Ammon's horn (tissue), 1 donor: ENCODE measurements around the gene FKBP7.
"Not testable (repeated sequence)": the region's sequence is repeated elsewhere in the genome, so short reads cannot be mapped to it uniquely, and the experiment has no call there.

Experiments used
- DNase-seq: peaks from one replicate; pipeline ENCODE4 v3.0.0-alpha.2; 2016; ENCODE audit warnings: low spot score

FKBP7 gene

GRCh38 chr2:178449700-178450523 lies 28.5 kb downstream of the FKBP7 start:
- peak; percentile 16 for DNase-seq

- no peak for DNase-seq
Observed at GRCh38 chr2:178448968-178449661, 29.3 kb downstream of the FKBP7 start.

- no peak for DNase-seq
Observed at GRCh38 chr2:178441426-178441825, 37.0 kb downstream of the FKBP7 start.

DNA sequence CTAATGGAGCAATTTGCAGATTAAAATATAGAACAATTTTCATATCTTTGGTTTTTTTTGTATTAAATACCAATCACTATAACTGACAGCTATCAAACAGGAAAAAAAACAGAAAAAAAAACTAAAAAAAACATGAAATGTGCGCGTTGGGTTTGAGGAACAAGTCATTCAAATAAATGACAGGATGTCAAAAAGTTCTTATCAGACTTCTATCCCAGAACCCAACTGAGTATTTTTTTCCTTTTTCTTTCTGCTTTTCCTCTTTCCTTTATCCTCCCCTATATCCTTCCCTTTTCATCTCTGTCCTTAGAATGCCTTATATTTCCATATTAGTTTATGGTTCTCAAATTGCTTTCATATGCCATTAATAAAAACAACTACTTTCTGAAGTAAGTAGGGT lies 41.7 kb downstream of the FKBP7 start:
- DNase-seq, result no peak

- no peak for DNase-seq
Observed at GRCh38 chr2:178429336-178429735, 49.1 kb downstream of the FKBP7 start.

- DNase-seq, result no peak
Observed at GRCh38 chr2:178428396-178428806, 50.0 kb downstream of the FKBP7 start.

GRCh38 chr2:178427458-178427857 lies 50.9 kb downstream of the FKBP7 start:
- DNase-seq, result no peak

DNA sequence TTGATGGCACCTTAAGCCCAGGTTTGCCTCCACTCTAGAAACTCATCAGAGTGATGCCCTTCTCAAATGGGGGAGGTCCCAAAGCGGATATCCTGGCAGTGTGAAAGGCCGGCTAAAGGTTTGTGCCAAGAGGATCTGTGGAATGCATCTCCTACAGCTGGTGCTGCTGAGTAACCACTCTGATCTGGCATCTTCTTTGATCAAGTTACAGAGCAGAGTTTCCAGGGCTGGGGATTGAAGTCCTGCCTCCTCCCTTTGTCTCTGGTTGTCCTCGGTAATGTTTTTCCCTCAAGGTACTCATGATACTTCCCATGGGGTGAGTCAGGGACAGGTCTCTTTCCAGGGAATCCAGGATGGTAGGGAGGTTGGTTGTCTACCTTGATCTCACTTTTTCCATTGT lies 52.0 kb downstream of the FKBP7 start:
- DNase-seq, result no peak

GRCh38 chr2:178425255-178425827 lies 53.1 kb downstream of the FKBP7 start:
- no peak for DNase-seq

GRCh38 chr2:178423746-178424145 lies 54.7 kb downstream of the FKBP7 start:
- DNase-seq, result not testable (repeated sequence)

GRCh38 chr2:178422097-178422496 lies 56.3 kb downstream of the FKBP7 start:
- no peak for DNase-seq

DNA sequence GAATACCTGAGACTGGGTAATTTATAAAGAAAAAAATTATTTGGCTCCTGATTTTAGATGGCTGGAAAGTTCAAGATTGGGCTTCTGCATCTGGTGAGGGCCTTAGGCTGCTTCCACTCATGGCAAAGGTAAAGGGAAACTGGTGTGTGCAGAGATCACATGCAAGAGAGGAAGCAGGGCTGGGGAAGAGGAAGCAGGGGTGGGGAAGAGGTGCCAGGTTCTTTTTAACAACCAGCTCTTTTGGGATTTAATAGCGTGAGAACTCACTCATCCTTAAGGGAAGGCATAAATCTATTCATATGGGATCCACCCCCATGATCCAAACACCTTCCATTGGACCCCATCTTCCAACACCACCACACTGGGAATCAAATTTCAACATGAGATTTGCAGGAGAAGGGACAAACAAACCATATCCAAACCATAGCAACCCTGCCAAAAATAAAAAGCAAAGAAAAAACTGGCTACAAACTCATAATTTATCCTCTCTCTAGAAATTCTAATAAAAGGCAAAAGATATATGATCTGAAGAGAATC lies 57.9 kb downstream of the FKBP7 start:
- DNase-seq, result no peak

- peak; percentile 37 for DNase-seq
Observed at GRCh38 chr2:178419123-178419522, 59.3 kb downstream of the FKBP7 start.

DNA sequence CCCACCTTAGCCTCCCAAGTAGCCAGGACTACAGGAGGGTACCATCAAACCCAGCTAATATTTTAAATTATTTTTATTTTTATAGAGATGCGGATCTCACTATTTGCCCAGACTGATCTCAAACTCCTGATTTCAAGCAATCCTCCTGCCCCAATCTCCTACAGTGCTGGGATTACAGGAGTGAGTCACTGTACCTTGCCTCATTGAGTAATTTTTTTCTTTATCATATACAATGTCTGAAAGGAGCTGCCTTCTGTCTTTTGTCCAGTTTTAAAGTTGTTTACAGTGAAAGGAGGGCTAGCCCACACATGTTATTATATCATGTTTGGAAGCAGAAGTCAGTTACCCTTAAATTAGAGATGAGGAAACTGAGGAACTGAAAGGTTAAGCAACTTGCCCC lies 60.0 kb downstream of the FKBP7 start:
- no peak for DNase-seq

GRCh38 chr2:178417916-178418315 lies 60.5 kb downstream of the FKBP7 start:
- no peak for DNase-seq

- no peak for DNase-seq
Observed at GRCh38 chr2:178415979-178416378, 62.4 kb downstream of the FKBP7 start.

DNA sequence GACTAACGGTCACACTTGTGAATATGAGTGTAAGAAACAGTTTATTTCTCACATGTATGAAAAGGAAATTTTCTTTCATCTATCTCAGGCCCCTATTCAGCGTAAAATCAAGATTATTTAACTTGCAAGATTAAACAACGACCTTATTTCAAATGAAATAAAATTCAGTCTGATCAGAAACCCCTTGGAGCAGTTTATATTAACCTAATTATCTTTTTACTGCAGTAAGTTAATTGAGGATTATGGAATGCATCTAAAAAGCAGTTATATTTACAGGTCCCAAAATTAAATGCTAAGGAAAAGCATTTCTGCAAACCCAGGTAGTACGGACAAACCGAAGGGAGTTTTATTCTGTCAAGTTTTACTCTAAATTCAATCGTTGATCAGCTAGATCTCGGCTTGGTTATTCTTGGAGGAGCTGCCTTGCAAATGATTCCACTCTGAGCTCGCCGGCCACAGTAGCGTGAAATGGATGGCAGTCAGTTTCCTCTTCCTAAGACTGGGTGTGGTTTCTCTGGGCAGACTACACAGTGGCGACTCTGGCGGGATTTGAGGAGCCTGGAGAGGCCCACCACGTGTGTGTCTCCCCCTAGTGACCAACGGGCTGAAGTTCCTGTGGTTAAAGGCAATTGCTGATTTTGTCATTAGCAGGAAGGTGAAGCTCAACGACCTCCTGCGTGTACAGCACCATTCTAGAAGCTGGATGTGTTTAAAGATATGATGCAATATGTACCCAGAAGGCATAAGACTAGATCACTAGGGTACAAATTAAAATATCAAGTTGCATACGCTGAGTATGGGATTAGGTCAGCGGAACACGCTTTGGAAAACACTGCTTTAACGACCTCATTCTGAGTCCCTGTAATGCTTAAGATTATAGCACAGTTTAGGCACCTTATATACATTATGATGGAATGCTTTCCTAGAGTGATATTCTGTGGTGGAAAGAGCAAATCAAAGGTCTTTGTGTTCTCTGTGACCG lies 63.8 kb downstream of the FKBP7 start:
- DNase-seq, result peak; percentile 94
